ENCODE results near the gene CD300A. TPM values are rescaled to one million over a fixed set of nuclear protein-coding genes. Genes with fewer than 3 reads are reported as not detected.

CD300A gene
- total and polyA plus RNA-seq, 2 donors (not counting 3 experiments of a cell fraction or from before 2014, with no cell fraction given), result not detected

GRCh38 chr17:74446551-74447500, 19.6 kb upstream of the CD300A start:
- intact Hi-C loops (cut with micrococcal nuclease), result no loop called here
- no peak overlapping the region for H2AFZ ChIP-seq (ENCODE audit: low read depth, low read length)
- no peaks in the 10 kb centered on the region for H3K9me3 ChIP-seq (replicated peaks; ENCODE audit: control insufficient read depth, insufficient read depth, low read length)
- no peak overlapping the region for H3K27ac ChIP-seq (ENCODE audit: insufficient read depth, low read depth, low read length)
- TF ChIP-seq MYC (IDR thresholded peaks at IDR 0.05; ENCODE audit: low read depth, low read length) (no peak), POLR2AphosphoS5 (IDR thresholded peaks at IDR 0.05; ENCODE audit: insufficient read depth, low read depth, low read length) (no peak), MAX (IDR thresholded peaks at IDR 0.05; ENCODE audit: insufficient read depth, insufficient read length) (no peak), EZH2 (IDR thresholded peaks at IDR 0.05; ENCODE audit: borderline replicate concordance, low read depth, low read length, severe bottlenecking) (no peak), CTCF (IDR thresholded peaks at IDR 0.05; ENCODE audit: extremely low read depth in 1 of 2, insufficient read depth in 1 of 2, low read depth in 1 of 2, low read length in 2 of 2) (no peak), FOS (IDR thresholded peaks at IDR 0.05; ENCODE audit: borderline replicate concordance, insufficient read depth, low read length) (no peak), POLR2A (IDR thresholded peaks at IDR 0.05; ENCODE audit: low read depth, low read length) (no peak), GATA2 (IDR thresholded peaks at IDR 0.05; ENCODE audit: insufficient read depth, insufficient read length, low read depth, low read length) (no peak), JUN (IDR thresholded peaks at IDR 0.05; ENCODE audit: borderline replicate concordance, insufficient read depth, insufficient read length, low read depth) (no peak)
- FAIRE-seq, result no peak
- no peak overlapping the region for H3K4me2 ChIP-seq (ENCODE audit: insufficient read depth, low read length)
- H4K20me1 ChIP-seq (replicated peaks; ENCODE audit: control insufficient read depth, extremely low read depth, insufficient read depth, low read length), result no peaks in the 10 kb centered on the region
- no peaks in the 10 kb centered on the region for H3K9me1 ChIP-seq (replicated peaks; ENCODE audit: control insufficient read depth, extremely low read depth, insufficient read depth, low read length)
- dilution Hi-C loops (cut with MboI; ENCODE audit: extremely low pct_ligation_motif_present, low sequenced_read_pairs), result no loop called here
- H3K27me3 ChIP-seq (ENCODE audit: control insufficient read depth in 2 of 2, insufficient read depth in 2 of 2, low read length in 2 of 2), result no peaks in the 10 kb centered on the region
- H3K4me3 ChIP-seq (replicated peaks in 1 of 3; ENCODE audit: insufficient read depth in 1 of 3, low read depth in 1 of 3, low read length in 3 of 3), result no peak overlapping the region
- ChIA-PET CTCF (interaction anchor here (1.3 to 1.6 kb wide), 2 partner anchors 10 to 68 kb away, joined by 3 read pairs; no protein-coding TSS in a partner anchor), POLR2A (no interaction called here)
- BruUV-seq (replicated peaks), result no TSS peak
- no peaks in the 10 kb centered on the region for H3K36me3 ChIP-seq (ENCODE audit: control insufficient read depth in 2 of 2, extremely low read depth in 1 of 2, insufficient read depth in 2 of 2, low read length in 2 of 2)
- no peak for DNase-seq (ENCODE audit: low read depth, low spot score)
- no peak overlapping the region for H3K9ac ChIP-seq (replicated peaks; ENCODE audit: extremely low read depth, insufficient read depth, low read length)
- no peaks in the 10 kb centered on the region for H3K79me2 ChIP-seq (ENCODE audit: control insufficient read depth, insufficient read depth, low read length)
- H3K4me1 ChIP-seq (ENCODE audit: control insufficient read depth, extremely low read depth, insufficient read depth, low read length), result no peaks in the 10 kb centered on the region

Measured in endothelial cell of umbilical vein (primary cell).